ENCODE measurements around the gene ADGRG1.

Gene ADGRG1

GRCh38 chr16:57660715-57661463 is 32.5 kb downstream of the ADGRG1 start:
- no peak overlapping the region for H3K27ac ChIP-seq
- TF ChIP-seq CTCF (IDR thresholded peaks at IDR 0.05) (no peak), ZFX (IDR thresholded peaks at IDR 0.05; ENCODE audit: borderline replicate concordance) (no peak)

- H3K27ac ChIP-seq = no peak overlapping the region
- TF ChIP-seq CTCF (IDR thresholded peaks at IDR 0.05) (no peak), ZFX (IDR thresholded peaks at IDR 0.05; ENCODE audit: borderline replicate concordance) (no peak)
Observed at GRCh38 chr16:57661510-57661909, 33.1 kb downstream of the ADGRG1 start.

GRCh38 chr16:57661936-57662906 is 33.8 kb downstream of the ADGRG1 start:
- no peak overlapping the region for H3K27ac ChIP-seq
- TF ChIP-seq ZFX (IDR thresholded peaks at IDR 0.05; ENCODE audit: borderline replicate concordance) (no peak), CTCF (IDR thresholded peaks at IDR 0.05) (no peak)

GRCh38 chr16:57663436-57663835 is 35.0 kb downstream of the ADGRG1 start:
- TF ChIP-seq ZFX (IDR thresholded peaks at IDR 0.05; ENCODE audit: borderline replicate concordance) = no peak
- no peak for TF ChIP-seq CTCF (IDR thresholded peaks at IDR 0.05)
- no peak overlapping the region for H3K27ac ChIP-seq

GRCh38 chr16:57663917-57664661 is 35.7 kb downstream of the ADGRG1 start:
- no peak overlapping the region for H3K27ac ChIP-seq
- TF ChIP-seq ZFX (IDR thresholded peaks at IDR 0.05; ENCODE audit: borderline replicate concordance) (no peak), CTCF (IDR thresholded peaks at IDR 0.05) (no peak)

- TF ChIP-seq ZFX (IDR thresholded peaks at IDR 0.05; ENCODE audit: borderline replicate concordance) = no peak
- no peak for TF ChIP-seq CTCF (IDR thresholded peaks at IDR 0.05)
- no peak overlapping the region for H3K27ac ChIP-seq
Observed at GRCh38 chr16:57664662-57665025, 36.2 kb downstream of the ADGRG1 start.
